PFSK-1 (cell line): ENCODE measurements around the gene HNF1B.

ENCODE experiments used
- FOXP2 ChIP-seq: optimal IDR thresholded peaks from 2 replicates; pipeline ENCODE3; 2011; ENCODE audit warnings: borderline replicate concordance, control low read depth, inconsistent platforms; ENCODE audit not compliant: insufficient read depth; ENCODE audit errors: extremely low read length, extremely low read depth
- POLR2AphosphoS5 ChIP-seq: IDR thresholded peaks from 2 replicates; pipeline ENCODE4 v1.6.1; 2012; ENCODE audit warnings: low read depth, mild to moderate bottlenecking, control low read depth, low read length, moderate library complexity
- SIN3A ChIP-seq: IDR thresholded peaks from 2 replicates; pipeline ENCODE4 v1.6.1; 2012; ENCODE audit warnings: mild to moderate bottlenecking, low read length, moderate library complexity, borderline replicate concordance; ENCODE audit not compliant: insufficient read depth
- TAF1 ChIP-seq: IDR thresholded peaks from 2 replicates; pipeline ENCODE4 v1.6.1; 2012; ENCODE audit warnings: low read length, control low read depth, borderline replicate concordance; ENCODE audit not compliant: insufficient read depth
- TF ChIP-seq, protein P1 (sequence below), 2 experiments: IDR thresholded peaks; 2 replicates each; pipeline versions ENCODE4 v1.6.1 to v1.8.0; 2011 to 2012; ENCODE audit warnings: low read depth in 2 of 2, low read length in 2 of 2, control low read depth in 1 of 2, inconsistent platforms in 1 of 2, mild to moderate bottlenecking in 1 of 2, moderate library complexity in 1 of 2; ENCODE audit not compliant: insufficient read depth in 1 of 2

The HNF1B gene

DNA sequence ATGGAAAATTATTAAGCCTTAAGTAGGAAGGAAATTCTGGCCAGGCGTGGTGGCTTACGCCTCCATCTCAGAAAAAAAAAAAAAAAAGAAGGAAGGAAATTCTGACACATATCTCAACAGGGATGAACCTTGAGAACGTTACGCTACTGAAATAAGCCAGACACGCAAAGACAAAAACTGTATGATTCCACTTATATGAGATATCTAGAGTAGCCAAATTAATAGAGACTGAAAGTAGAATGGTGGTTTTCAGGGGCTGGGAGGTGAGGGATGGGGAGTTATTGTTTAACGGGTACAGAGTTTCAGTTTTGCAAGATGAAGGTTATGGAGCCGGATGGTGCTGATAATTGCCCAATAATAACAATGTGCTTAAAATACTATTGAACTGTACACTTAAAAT lies 16.2 kb upstream of the HNF1B start:
- TF ChIP-seq, protein P1, sequence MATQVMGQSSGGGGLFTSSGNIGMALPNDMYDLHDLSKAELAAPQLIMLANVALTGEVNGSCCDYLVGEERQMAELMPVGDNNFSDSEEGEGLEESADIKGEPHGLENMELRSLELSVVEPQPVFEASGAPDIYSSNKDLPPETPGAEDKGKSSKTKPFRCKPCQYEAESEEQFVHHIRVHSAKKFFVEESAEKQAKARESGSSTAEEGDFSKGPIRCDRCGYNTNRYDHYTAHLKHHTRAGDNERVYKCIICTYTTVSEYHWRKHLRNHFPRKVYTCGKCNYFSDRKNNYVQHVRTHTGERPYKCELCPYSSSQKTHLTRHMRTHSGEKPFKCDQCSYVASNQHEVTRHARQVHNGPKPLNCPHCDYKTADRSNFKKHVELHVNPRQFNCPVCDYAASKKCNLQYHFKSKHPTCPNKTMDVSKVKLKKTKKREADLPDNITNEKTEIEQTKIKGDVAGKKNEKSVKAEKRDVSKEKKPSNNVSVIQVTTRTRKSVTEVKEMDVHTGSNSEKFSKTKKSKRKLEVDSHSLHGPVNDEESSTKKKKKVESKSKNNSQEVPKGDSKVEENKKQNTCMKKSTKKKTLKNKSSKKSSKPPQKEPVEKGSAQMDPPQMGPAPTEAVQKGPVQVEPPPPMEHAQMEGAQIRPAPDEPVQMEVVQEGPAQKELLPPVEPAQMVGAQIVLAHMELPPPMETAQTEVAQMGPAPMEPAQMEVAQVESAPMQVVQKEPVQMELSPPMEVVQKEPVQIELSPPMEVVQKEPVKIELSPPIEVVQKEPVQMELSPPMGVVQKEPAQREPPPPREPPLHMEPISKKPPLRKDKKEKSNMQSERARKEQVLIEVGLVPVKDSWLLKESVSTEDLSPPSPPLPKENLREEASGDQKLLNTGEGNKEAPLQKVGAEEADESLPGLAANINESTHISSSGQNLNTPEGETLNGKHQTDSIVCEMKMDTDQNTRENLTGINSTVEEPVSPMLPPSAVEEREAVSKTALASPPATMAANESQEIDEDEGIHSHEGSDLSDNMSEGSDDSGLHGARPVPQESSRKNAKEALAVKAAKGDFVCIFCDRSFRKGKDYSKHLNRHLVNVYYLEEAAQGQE (IDR thresholded peaks at IDR 0.05; ENCODE audit: insufficient read depth in 1 of 2, low read depth in 2 of 2, low read length in 2 of 2): no peak
- TF ChIP-seq SIN3A (no peak), POLR2AphosphoS5 (no peak), FOXP2 (no peak), TAF1 (no peak)

DNA sequence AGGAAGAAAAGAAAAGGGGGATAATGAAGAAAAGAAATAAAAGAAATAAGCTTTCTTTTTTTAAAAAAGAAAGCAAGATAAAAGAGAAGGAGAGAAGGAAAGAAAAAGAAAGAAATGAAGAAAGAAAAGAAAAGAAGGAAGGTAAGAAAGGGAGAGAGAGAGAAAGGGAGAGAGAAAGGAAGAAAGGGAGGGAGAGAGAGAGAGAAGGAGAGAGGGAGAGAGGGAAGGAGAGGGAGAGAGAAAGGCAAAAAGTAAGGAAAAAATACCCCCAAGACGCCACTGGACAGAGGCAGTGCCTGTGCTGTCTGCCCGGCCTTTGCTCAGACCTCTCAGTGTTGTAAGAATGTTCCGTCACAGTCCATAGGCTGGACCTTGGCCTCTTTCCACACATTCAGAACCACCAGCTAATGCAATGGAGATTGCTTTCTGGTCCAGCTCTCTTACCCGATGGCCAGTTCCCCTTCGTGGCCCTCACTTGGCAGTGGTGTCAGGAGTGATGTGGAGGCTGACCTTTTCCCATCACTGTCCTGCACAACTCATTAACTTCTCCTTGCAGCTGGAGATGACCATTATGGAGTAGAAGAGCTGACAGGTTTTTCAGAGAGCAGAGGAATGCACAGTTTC lies 14.3 kb upstream of the HNF1B start:
- TF ChIP-seq FOXP2: no peak
- no peak for TF ChIP-seq POLR2AphosphoS5
- no peak for TF ChIP-seq SIN3A
- no peak for TF ChIP-seq TAF1
- TF ChIP-seq, protein P1 (IDR thresholded peaks at IDR 0.05; ENCODE audit: insufficient read depth in 1 of 2, low read depth in 2 of 2, low read length in 2 of 2): no peak

DNA sequence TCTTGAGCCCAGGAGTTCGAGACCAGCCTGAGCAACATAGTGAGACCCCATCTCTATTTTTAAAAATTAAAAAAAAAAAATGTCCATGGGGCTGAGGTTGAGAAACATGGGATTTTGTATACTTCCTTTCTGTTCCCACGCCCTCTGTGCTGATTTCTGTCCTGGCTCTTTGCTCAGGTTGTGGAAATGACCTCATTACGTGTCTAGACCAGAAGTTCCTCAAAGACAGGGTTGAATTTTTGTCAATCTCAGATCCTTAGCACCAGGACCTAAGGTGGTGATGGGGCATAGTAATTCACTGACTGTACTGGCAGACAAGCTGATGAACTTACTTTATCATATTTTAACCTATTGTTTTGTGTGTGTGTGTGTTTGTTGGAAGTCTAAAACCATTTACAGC lies 11.2 kb upstream of the HNF1B start:
- TF ChIP-seq TAF1 (no peak), SIN3A (no peak), FOXP2 (no peak), POLR2AphosphoS5 (no peak)
- TF ChIP-seq, protein P1 (IDR thresholded peaks at IDR 0.05; ENCODE audit: insufficient read depth in 1 of 2, low read depth in 2 of 2, low read length in 2 of 2): no peak

DNA sequence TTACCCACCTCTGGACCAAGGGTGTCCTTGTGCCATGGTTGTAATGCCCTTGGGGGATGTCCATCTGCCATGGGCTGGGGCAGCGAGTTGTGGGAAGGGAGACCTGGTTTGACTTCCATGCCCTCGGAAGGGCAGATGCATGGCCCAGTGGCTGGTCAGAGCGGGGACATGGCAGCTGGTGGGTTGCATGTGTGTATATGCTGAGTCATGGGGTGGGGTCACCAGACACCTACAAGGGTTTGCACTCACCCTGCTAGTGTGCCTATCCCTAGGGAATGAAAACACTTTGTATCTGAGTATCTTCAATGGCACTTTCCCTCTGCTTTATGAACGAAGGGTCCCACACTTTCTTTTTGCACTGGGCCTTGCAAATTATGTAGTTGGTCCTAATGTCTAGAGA lies 10.6 kb upstream of the HNF1B start:
- TF ChIP-seq SIN3A (no peak), TAF1 (no peak), POLR2AphosphoS5 (no peak)
- TF ChIP-seq, protein P1 (IDR thresholded peaks at IDR 0.05; ENCODE audit: insufficient read depth in 1 of 2, low read depth in 2 of 2, low read length in 2 of 2): no peak

DNA sequence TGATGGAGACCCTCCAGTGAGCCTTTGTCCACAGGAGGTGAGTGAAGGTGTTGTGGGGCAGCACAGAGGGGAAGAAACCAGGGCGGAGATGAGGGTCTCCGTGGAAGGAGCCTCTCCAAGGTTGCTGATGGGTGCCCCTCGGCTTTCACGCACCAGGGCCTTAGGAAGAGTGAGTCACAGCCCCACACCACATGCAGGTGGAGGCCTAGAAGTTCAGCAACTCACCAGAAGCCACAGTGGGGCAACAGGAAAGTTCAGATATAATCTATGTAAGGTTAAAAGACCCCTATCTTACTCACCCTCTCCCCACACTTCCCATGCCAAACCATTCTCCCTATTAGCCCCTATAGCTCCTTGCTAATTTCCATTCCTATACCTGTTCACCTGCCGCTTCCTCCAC lies 9.5 kb upstream of the HNF1B start:
- TF ChIP-seq, protein P1 (IDR thresholded peaks at IDR 0.05; ENCODE audit: insufficient read depth in 1 of 2, low read depth in 2 of 2, low read length in 2 of 2): no peak
- no peak for TF ChIP-seq POLR2AphosphoS5
- TF ChIP-seq FOXP2: no peak
- TF ChIP-seq TAF1: no peak
- no peak for TF ChIP-seq SIN3A
